NCI-H1092 (cell line): ENCODE results near the gene GAS2L2.

ENCODE experiments used
- DNase-seq: peaks from one replicate; lab custom pipeline; 2025; lab: John Stamatoyannopoulos, UW

GAS2L2 gene

GRCh38 chr17:35752945-35753764, at the start of gene GAS2L2:
TSS of gene GAS2L2 (minus strand) at chr17:35753239. CDS start at chr17:35752850, 389 bp downstream.
- no peak for DNase-seq

- DNase-seq: peak; percentile 71
Measured at GRCh38 chr17:35801583-35802224, 48.7 kb upstream of the GAS2L2 start.

- peak; percentile 89 for DNase-seq
Measured at GRCh38 chr17:35799942-35800341, 46.9 kb upstream of the GAS2L2 start.

GRCh38 chr17:35797918-35798317, 44.9 kb upstream of the GAS2L2 start:
- DNase-seq: no peak

GRCh38 chr17:35797370-35797769, 44.3 kb upstream of the GAS2L2 start:
- no peak for DNase-seq

GRCh38 chr17:35796942-35797341, 43.9 kb upstream of the GAS2L2 start:
- DNase-seq: no peak

GRCh38 chr17:35795871-35796265, 42.8 kb upstream of the GAS2L2 start:
- DNase-seq: no peak

- no peak for DNase-seq
Measured at GRCh38 chr17:35795007-35795870, 42.2 kb upstream of the GAS2L2 start, which contains the start of gene MMP28. TSS of gene MMP28 (minus strand) at chr17:35795641. CDS start at chr17:35795377, 264 bp downstream.

- DNase-seq: no peak
Measured at GRCh38 chr17:35793257-35793656, 40.2 kb upstream of the GAS2L2 start.

GRCh38 chr17:35791681-35792350, 38.8 kb upstream of the GAS2L2 start:
- no peak for DNase-seq

GRCh38 chr17:35790841-35791240, 37.8 kb upstream of the GAS2L2 start:
- no peak for DNase-seq

GRCh38 chr17:35788477-35789368, 35.7 kb upstream of the GAS2L2 start:
- no peak for DNase-seq

- no peak for DNase-seq
Measured at GRCh38 chr17:35786941-35787432, 33.9 kb upstream of the GAS2L2 start.

- DNase-seq: no peak
Measured at GRCh38 chr17:35784895-35785294, 31.9 kb upstream of the GAS2L2 start.

- no peak for DNase-seq
Measured at GRCh38 chr17:35780950-35781349, 27.9 kb upstream of the GAS2L2 start.

GRCh38 chr17:35778641-35779196, 25.7 kb upstream of the GAS2L2 start:
- no peak for DNase-seq

- DNase-seq: no peak
Measured at GRCh38 chr17:35775583-35775982, 22.5 kb upstream of the GAS2L2 start.

GRCh38 chr17:35775039-35775438, 22.0 kb upstream of the GAS2L2 start:
- DNase-seq: no peak

- DNase-seq: peak; percentile 49
Measured at GRCh38 chr17:35774499-35774898, 21.5 kb upstream of the GAS2L2 start.
